ENCODE results near the gene TTC21A.
A peak's percentile ranks its signal among the peaks of the same experiment; 100 is the strongest.

Gene TTC21A

GRCh38 chr3:39180546-39181346 lies 73.3 kb downstream of the TTC21A start:
- Histone ChIP-seq H3K27ac (ENCODE audit: low read depth, low read length) (peak overlapping the region; percentile 83), H3K9ac (ENCODE audit: low read length) (peak overlapping the region; percentile 37), H3K4me1 (ENCODE audit: insufficient read depth, low read length) (peaks cover 34% of the 10 kb centered on the region), H3K36me3 (ENCODE audit: insufficient read depth, low read length) (no peaks in the 10 kb centered on the region), H3K4me3 (ENCODE audit: low read depth in 1 of 2, low read length in 2 of 2) (peak overlapping the region; percentile 28 to 58), H3K9me3 (ENCODE audit: low read length) (no peaks in the 10 kb centered on the region), H3K27me3 (ENCODE audit: control insufficient read depth in 1 of 2, insufficient read depth in 2 of 2, low read length in 2 of 2) (no peaks in the 10 kb centered on the region)

GRCh38 chr3:39181408-39182335 lies 74.2 kb downstream of the TTC21A start:
- Histone ChIP-seq H3K4me1 (ENCODE audit: insufficient read depth, low read length) (peaks cover 34% of the 10 kb centered on the region), H3K36me3 (ENCODE audit: insufficient read depth, low read length) (no peaks in the 10 kb centered on the region), H3K27me3 (ENCODE audit: control insufficient read depth in 1 of 2, insufficient read depth in 2 of 2, low read length in 2 of 2) (no peaks in the 10 kb centered on the region), H3K27ac (ENCODE audit: low read depth, low read length) (peak overlapping the region; percentile 83), H3K9ac (ENCODE audit: low read length) (peak overlapping the region; percentile 25), H3K4me3 (ENCODE audit: low read depth in 1 of 2, low read length in 2 of 2) (peak overlapping the region in 1 of 2 donors; percentile 58), H3K9me3 (ENCODE audit: low read length) (no peaks in the 10 kb centered on the region)

- H3K36me3 ChIP-seq (ENCODE audit: insufficient read depth, low read length): no peaks in the 10 kb centered on the region
- no peak overlapping the region for H3K9ac ChIP-seq (ENCODE audit: low read length)
- H3K9me3 ChIP-seq (ENCODE audit: low read length): no peaks in the 10 kb centered on the region
- no peaks in the 10 kb centered on the region for H3K27me3 ChIP-seq (ENCODE audit: control insufficient read depth in 1 of 2, insufficient read depth in 2 of 2, low read length in 2 of 2)
- H3K4me3 ChIP-seq (ENCODE audit: low read depth in 1 of 2, low read length in 2 of 2): no peak overlapping the region
- no peak overlapping the region for H3K27ac ChIP-seq (ENCODE audit: low read depth, low read length)
- H3K4me1 ChIP-seq (ENCODE audit: insufficient read depth, low read length): peaks cover 22% of the 10 kb centered on the region
Observed at GRCh38 chr3:39183211-39184080, 76.0 kb downstream of the TTC21A start.

- no peak overlapping the region for H3K27ac ChIP-seq (ENCODE audit: low read depth, low read length)
- no peaks in the 10 kb centered on the region for H3K36me3 ChIP-seq (ENCODE audit: insufficient read depth, low read length)
Observed at GRCh38 chr3:39184081-39184967, 76.8 kb downstream of the TTC21A start.

GRCh38 chr3:39184968-39185285 lies 77.4 kb downstream of the TTC21A start:
- Histone ChIP-seq H3K27ac (ENCODE audit: low read depth, low read length) (no peak overlapping the region), H3K4me1 (ENCODE audit: insufficient read depth, low read length) (peaks cover 14% of the 10 kb centered on the region), H3K36me3 (ENCODE audit: insufficient read depth, low read length) (no peaks in the 10 kb centered on the region), H3K9me3 (ENCODE audit: low read length) (no peaks in the 10 kb centered on the region), H3K27me3 (ENCODE audit: control insufficient read depth in 1 of 2, insufficient read depth in 2 of 2, low read length in 2 of 2) (no peaks in the 10 kb centered on the region), H3K4me3 (ENCODE audit: low read depth in 1 of 2, low read length in 2 of 2) (no peak overlapping the region), H3K9ac (ENCODE audit: low read length) (no peak overlapping the region)

More at GRCh38 chr3:39184081-39184967, 76.8 kb downstream of the TTC21A start:
- Histone ChIP-seq H3K9me3 (ENCODE audit: low read length) (no peaks in the 10 kb centered on the region), H3K4me1 (ENCODE audit: insufficient read depth, low read length) (peaks cover 17% of the 10 kb centered on the region), H3K27me3 (ENCODE audit: control insufficient read depth in 1 of 2, insufficient read depth in 2 of 2, low read length in 2 of 2) (no peaks in the 10 kb centered on the region), H3K9ac (ENCODE audit: low read length) (no peak overlapping the region), H3K4me3 (ENCODE audit: low read depth in 1 of 2, low read length in 2 of 2) (peak overlapping the region in 1 of 2 donors; percentile 7)

GRCh38 chr3:39185326-39185958 lies 78.0 kb downstream of the TTC21A start:
- H3K4me3 ChIP-seq (ENCODE audit: low read depth in 1 of 2, low read length in 2 of 2): no peak overlapping the region
- H3K4me1 ChIP-seq (ENCODE audit: insufficient read depth, low read length): peaks cover 9% of the 10 kb centered on the region
- no peak overlapping the region for H3K9ac ChIP-seq (ENCODE audit: low read length)
- H3K27me3 ChIP-seq (ENCODE audit: control insufficient read depth in 1 of 2, insufficient read depth in 2 of 2, low read length in 2 of 2): no peaks in the 10 kb centered on the region
- no peaks in the 10 kb centered on the region for H3K36me3 ChIP-seq (ENCODE audit: insufficient read depth, low read length)
- H3K9me3 ChIP-seq (ENCODE audit: low read length): no peaks in the 10 kb centered on the region
- H3K27ac ChIP-seq (ENCODE audit: low read depth, low read length): no peak overlapping the region

GRCh38 chr3:39185959-39186691 lies 78.6 kb downstream of the TTC21A start:
- no peak overlapping the region for H3K27ac ChIP-seq (ENCODE audit: low read depth, low read length)
- no peaks in the 10 kb centered on the region for H3K27me3 ChIP-seq (ENCODE audit: control insufficient read depth in 1 of 2, insufficient read depth in 2 of 2, low read length in 2 of 2)
- peaks cover 7% of the 10 kb centered on the region for H3K4me1 ChIP-seq (ENCODE audit: insufficient read depth, low read length)
- no peaks in the 10 kb centered on the region for H3K9me3 ChIP-seq (ENCODE audit: low read length)
- no peak overlapping the region for H3K9ac ChIP-seq (ENCODE audit: low read length)
- H3K4me3 ChIP-seq (ENCODE audit: low read depth in 1 of 2, low read length in 2 of 2): no peak overlapping the region
- no peaks in the 10 kb centered on the region for H3K36me3 ChIP-seq (ENCODE audit: insufficient read depth, low read length)

GRCh38 chr3:39186692-39187151 lies 79.2 kb downstream of the TTC21A start:
- H3K9ac ChIP-seq (ENCODE audit: low read length): no peak overlapping the region
- H3K4me1 ChIP-seq (ENCODE audit: insufficient read depth, low read length): peaks cover 7% of the 10 kb centered on the region
- H3K4me3 ChIP-seq (ENCODE audit: low read depth in 1 of 2, low read length in 2 of 2): no peak overlapping the region
- no peaks in the 10 kb centered on the region for H3K27me3 ChIP-seq (ENCODE audit: control insufficient read depth in 1 of 2, insufficient read depth in 2 of 2, low read length in 2 of 2)
- H3K36me3 ChIP-seq (ENCODE audit: insufficient read depth, low read length): no peaks in the 10 kb centered on the region
- no peaks in the 10 kb centered on the region for H3K9me3 ChIP-seq (ENCODE audit: low read length)
- no peak overlapping the region for H3K27ac ChIP-seq (ENCODE audit: low read depth, low read length)

- Histone ChIP-seq H3K27me3 (ENCODE audit: control insufficient read depth in 1 of 2, insufficient read depth in 2 of 2, low read length in 2 of 2) (no peaks in the 10 kb centered on the region), H3K36me3 (ENCODE audit: insufficient read depth, low read length) (no peaks in the 10 kb centered on the region), H3K9ac (ENCODE audit: low read length) (no peak overlapping the region), H3K4me3 (ENCODE audit: low read depth in 1 of 2, low read length in 2 of 2) (no peak overlapping the region), H3K27ac (ENCODE audit: low read depth, low read length) (no peak overlapping the region), H3K4me1 (ENCODE audit: insufficient read depth, low read length) (peaks cover 6% of the 10 kb centered on the region), H3K9me3 (ENCODE audit: low read length) (no peaks in the 10 kb centered on the region)
Observed at GRCh38 chr3:39187372-39188155, 80.1 kb downstream of the TTC21A start.

All from muscle layer of colon (tissue), 2 donors.